Activated CD8-positive, alpha-beta T cell treated with anti-CD3 and anti-CD28 coated beads for 36 hours (primary cell): Measurements from ENCODE around the gene IL1R1. TPM values are rescaled to one million over a fixed set of nuclear protein-coding genes. Genes with fewer than 3 reads are reported as not detected.
A peak's percentile ranks its signal among the peaks of the same experiment; 100 is the strongest.

Experiments
- ATAC-seq: fragments of 200-7000 bp; cut with Tn5 transposase; one replicate; pipeline ENCODE4 v1.10.0; 2021; ENCODE audit warnings: mild to moderate bottlenecking, moderate library complexity
- CTCF ChIA-PET: fragments of 350-600 bp; sonication (Branson Sonifier 250); formaldehyde crosslinking; loops from one replicate; lab custom pipeline; 2021; ENCODE audit warnings: antibody characterized with exemption; lab: Charles Lee
- POLR2A ChIA-PET: fragments of 350-600 bp; sonication (Branson Sonifier 250); formaldehyde crosslinking; loops from one replicate; lab custom pipeline; 2021; ENCODE audit warnings: antibody characterized with exemption; lab: Charles Lee
- DNase-seq: peaks from one replicate; pipeline ENCODE4 v3.0.0-alpha.2; 2020
- H3K27ac Mint-ChIP-seq: one replicate; pipeline ENCODE4 v1.8.0; 2021; ENCODE audit warnings: mild to moderate bottlenecking, mixed read lengths
- H3K27me3 Mint-ChIP-seq: one replicate; pipeline ENCODE4 v1.8.0; 2021; ENCODE audit warnings: mixed read lengths
- H3K36me3 Mint-ChIP-seq: one replicate; pipeline ENCODE4 v1.8.0; 2021; ENCODE audit warnings: low read depth, mixed read lengths
- H3K4me1 Mint-ChIP-seq: one replicate; pipeline ENCODE4 v1.8.0; 2021; ENCODE audit warnings: low read depth, mixed read lengths
- H3K4me3 Mint-ChIP-seq: one replicate; pipeline ENCODE4 v1.8.0; 2021; ENCODE audit warnings: mild to moderate bottlenecking, moderate library complexity, mixed read lengths
- H3K9me3 Mint-ChIP-seq: one replicate; pipeline ENCODE4 v1.8.0; 2021; ENCODE audit warnings: mixed read lengths
- intact Hi-C: fragments of 100-400 bp; cut with micrococcal nuclease; formaldehyde crosslinking; loops from one replicate; pipeline ENCODE4 v1.10.0; 2022
- total RNA-seq, 2 experiments: library from RNA; stranded (reverse); gene quantifications; one replicate each; pipeline ENCODE4 v1.2.3, GENCODE V29; 2021
- TF ChIP-seq, protein P1 (sequence below): fragments of 200-600 bp; IDR thresholded peaks from one replicate; pipeline ENCODE4 v1.8.0; 2022; ENCODE audit warnings: antibody characterized with exemption, mild to moderate bottlenecking

Gene IL1R1
- total RNA-seq, 2 experiments from 2014 or later = 0.63 to 0.68 TPM

DNA sequence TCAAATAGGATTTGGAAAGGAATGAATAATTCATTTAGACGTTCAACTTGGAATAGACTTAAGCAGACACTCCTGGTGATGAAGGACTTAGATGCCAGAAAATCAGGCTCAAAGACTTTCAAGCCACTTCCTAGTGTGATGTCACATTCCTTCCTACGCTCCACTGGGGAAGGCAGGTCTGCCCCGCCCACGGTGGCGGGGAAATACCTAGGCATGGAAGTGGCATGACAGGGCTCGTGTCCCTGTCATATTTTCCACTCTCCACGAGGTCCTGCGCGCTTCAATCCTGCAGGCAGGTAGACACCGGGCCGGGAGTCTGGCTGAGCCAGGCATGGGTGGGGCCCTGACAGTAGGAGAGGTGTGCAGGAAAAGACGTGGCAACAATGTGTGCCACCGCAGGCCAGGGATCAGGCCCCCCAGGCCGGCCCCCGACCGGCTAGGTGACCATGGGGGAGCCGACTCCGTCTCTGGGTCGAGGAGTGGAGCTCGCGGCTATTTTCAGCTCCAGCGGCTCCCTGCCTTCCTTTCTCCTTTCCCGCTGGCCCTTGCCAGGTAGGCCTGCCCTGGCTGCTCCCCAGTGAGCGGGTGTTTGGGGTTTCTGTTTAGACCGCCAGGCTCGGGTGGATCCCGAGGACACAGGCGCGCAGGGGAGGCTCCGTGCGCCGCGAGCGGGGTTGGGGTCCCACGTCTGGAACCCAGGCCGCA lies 44.4 kb downstream of the IL1R1 start, which contains the start of gene IL1RL2:
Gene IL1RL2 (plus strand): TSS at position 233 of the 705 bp plus-strand sequence. CDS start 845 bp downstream, outside the sequence.
- ATAC-seq (no peak), DNase-seq (no peak)
- CTCF ChIA-PET = interaction anchor here (1.4 to 6.1 kb wide), 4 partner anchors 11 to 188 kb away, joined by 3 to 42 read pairs (median 6); no protein-coding TSS in a partner anchor
- peaks cover 14% of the 10 kb centered on the region for H3K4me1 Mint-ChIP-seq
- TF ChIP-seq, protein P1, sequence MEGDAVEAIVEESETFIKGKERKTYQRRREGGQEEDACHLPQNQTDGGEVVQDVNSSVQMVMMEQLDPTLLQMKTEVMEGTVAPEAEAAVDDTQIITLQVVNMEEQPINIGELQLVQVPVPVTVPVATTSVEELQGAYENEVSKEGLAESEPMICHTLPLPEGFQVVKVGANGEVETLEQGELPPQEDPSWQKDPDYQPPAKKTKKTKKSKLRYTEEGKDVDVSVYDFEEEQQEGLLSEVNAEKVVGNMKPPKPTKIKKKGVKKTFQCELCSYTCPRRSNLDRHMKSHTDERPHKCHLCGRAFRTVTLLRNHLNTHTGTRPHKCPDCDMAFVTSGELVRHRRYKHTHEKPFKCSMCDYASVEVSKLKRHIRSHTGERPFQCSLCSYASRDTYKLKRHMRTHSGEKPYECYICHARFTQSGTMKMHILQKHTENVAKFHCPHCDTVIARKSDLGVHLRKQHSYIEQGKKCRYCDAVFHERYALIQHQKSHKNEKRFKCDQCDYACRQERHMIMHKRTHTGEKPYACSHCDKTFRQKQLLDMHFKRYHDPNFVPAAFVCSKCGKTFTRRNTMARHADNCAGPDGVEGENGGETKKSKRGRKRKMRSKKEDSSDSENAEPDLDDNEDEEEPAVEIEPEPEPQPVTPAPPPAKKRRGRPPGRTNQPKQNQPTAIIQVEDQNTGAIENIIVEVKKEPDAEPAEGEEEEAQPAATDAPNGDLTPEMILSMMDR = no peak
- intact Hi-C loops = no loop called here
- peak within 1 kb of the TSS; percentile 68 for H3K4me3 Mint-ChIP-seq
- peaks cover 4% of the 10 kb centered on the region for H3K36me3 Mint-ChIP-seq
- POLR2A ChIA-PET = interaction anchor here (1.1 to 1.4 kb wide), 2 partner anchors 39 to 54 kb away, joined by 3 read pairs; no protein-coding TSS in a partner anchor
- H3K27ac Mint-ChIP-seq = peak within 1 kb of the TSS; percentile 71
- H3K9me3 Mint-ChIP-seq = peaks cover 3% of the 10 kb centered on the region
- H3K27me3 Mint-ChIP-seq = peaks cover 16% of the 10 kb centered on the region

GRCh38 chr2:102187496-102188150 lies 45.1 kb downstream of the IL1R1 start:
- CTCF ChIA-PET = interaction anchor here (1.0 to 6.1 kb wide), 6 partner anchors 10 to 256 kb away, joined by 3 to 42 read pairs (median 4); no protein-coding TSS in a partner anchor
- Mint-ChIP-seq H3K27me3 (peaks cover 13% of the 10 kb centered on the region), H3K9me3 (peaks cover 3% of the 10 kb centered on the region), H3K4me3 (peak overlapping the region; percentile 68), H3K36me3 (peaks cover 4% of the 10 kb centered on the region), H3K4me1 (peaks cover 14% of the 10 kb centered on the region), H3K27ac (peak overlapping the region; percentile 71)
- intact Hi-C loops = no loop called here
- TF ChIP-seq, protein P1 = no peak
- ATAC-seq = peak; percentile 71
- peak; percentile 54 for DNase-seq
- POLR2A ChIA-PET = interaction anchor here (1.0 to 1.4 kb wide), 2 partner anchors 34 to 39 kb away, joined by 3 read pairs; no protein-coding TSS in a partner anchor

- intact Hi-C loops = no loop called here
- H3K4me1 Mint-ChIP-seq = peaks cover 11% of the 10 kb centered on the region
- H3K27me3 Mint-ChIP-seq = peaks cover 11% of the 10 kb centered on the region
- no peak overlapping the region for H3K27ac Mint-ChIP-seq
- ATAC-seq (no peak), DNase-seq (no peak)
- no peak overlapping the region for H3K4me3 Mint-ChIP-seq
- peaks cover 3% of the 10 kb centered on the region for H3K9me3 Mint-ChIP-seq
- TF ChIP-seq, protein P1 = no peak
- ChIA-PET CTCF (interaction anchor here (0.9 to 1.0 kb wide), 2 partner anchors 50 to 183 kb away, joined by 3 to 5 read pairs; no protein-coding TSS in a partner anchor), POLR2A (interaction anchor here (0.6 kb wide), 1 partner anchor 108 kb away, joined by 3 read pairs; no protein-coding TSS in a partner anchor)
- H3K36me3 Mint-ChIP-seq = peaks cover 4% of the 10 kb centered on the region
These were observed 48.0 kb downstream of the IL1R1 start for GRCh38 chr2:102190430-102191107.

- Mint-ChIP-seq H3K4me1 (peaks cover 8% of the 10 kb centered on the region), H3K9me3 (peaks cover 3% of the 10 kb centered on the region), H3K27ac (no peak overlapping the region), H3K27me3 (peaks cover 11% of the 10 kb centered on the region), H3K4me3 (no peak overlapping the region), H3K36me3 (peaks cover 4% of the 10 kb centered on the region)
- ChIA-PET CTCF (interaction anchor here (1.6 kb wide), 1 partner anchor 49 kb away, joined by 5 read pairs; no protein-coding TSS in a partner anchor), POLR2A (no interaction called here)
- DNase-seq (no peak), ATAC-seq (no peak)
- TF ChIP-seq, protein P1 = no peak
- intact Hi-C loops = no loop called here
These were observed 49.0 kb downstream of the IL1R1 start for GRCh38 chr2:102191501-102191900.
